SU-DHL-6 (cell line): ENCODE measurements around the gene ACSF3.

Experiments used
- CTCF ChIP-seq: fragments of 200-600 bp; sonication (generic); IDR thresholded peaks from one replicate; pipeline ENCODE4 v1.5.1; 2017; ENCODE audit warnings: antibody characterized with exemption, mild to moderate bottlenecking, low read length, moderate library complexity; ENCODE audit not compliant: insufficient read depth, poor library complexity, severe bottlenecking
- EZH2phosphoT487 ChIP-seq: fragments of 200-600 bp; sonication (generic), shearing (Covaris generic); conservative IDR thresholded peaks from 2 replicates; pipeline ENCODE4 v1.6.1; 2018; ENCODE audit warnings: mild to moderate bottlenecking, antibody characterized with exemption, low read length, moderate library complexity, mixed read lengths

GRCh38 chr16:89095491-89095951 lies 1.9 kb downstream of the ACSF3 start:
- TF ChIP-seq CTCF: no peak
- no peak for TF ChIP-seq EZH2phosphoT487
